ENCODE measurements around the gene SRRM3. TPM values are rescaled to one million over a fixed set of nuclear protein-coding genes. Genes with fewer than 3 reads are reported as not detected.

The SRRM3 gene
- total RNA-seq, 1 donor from 2014 or later = 1.1 TPM

DNA sequence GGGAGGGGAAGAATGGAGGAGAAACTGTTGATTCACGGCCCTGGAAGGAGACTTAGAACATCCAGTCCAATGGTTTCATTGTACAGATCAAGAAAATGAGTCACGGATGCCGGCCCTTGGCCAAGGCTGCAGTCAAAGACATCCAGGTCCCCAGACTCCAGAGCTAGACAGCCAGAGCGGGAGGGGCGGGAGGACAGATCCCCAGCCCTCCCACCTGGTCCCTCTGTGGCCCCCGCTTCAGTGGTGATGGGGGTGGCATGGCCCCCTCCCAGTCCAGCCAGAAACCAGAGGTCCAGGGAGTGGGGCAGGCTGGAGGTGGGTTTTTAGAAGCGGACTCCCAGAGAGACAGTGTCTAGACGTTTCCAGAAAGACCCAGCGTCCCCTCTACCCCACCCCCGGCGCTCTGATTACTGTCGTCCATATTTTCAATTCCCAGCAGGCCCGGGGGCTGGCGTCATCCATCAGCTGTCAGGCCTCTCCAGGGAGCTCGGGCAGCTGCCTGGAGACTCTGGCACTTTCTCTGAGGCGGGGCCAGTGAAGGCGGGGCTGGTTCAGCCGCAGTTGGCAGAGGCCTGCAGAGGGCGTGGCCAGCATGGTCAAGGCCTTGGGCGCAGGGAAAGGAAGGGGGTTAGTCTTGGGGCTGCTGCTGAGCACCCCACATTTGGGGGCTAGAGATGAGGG is 92.8 kb downstream of the SRRM3 start:
- Histone ChIP-seq H3K27me3 (no peaks in the 10 kb centered on the region), H3K4me3 (peak overlapping the region; percentile 42), H3K36me3 (no peaks in the 10 kb centered on the region), H3K9me3 (no peaks in the 10 kb centered on the region), H3K27ac (peak overlapping the region; percentile 95), H3K4me1 (peaks cover 52% of the 10 kb centered on the region)
- ATAC-seq (peak; percentile 86), DNase-seq (peak; percentile 98)
- intact Hi-C loops (cut with DNase I) = no loop called here
- no peak for TF ChIP-seq CTCF (IDR thresholded peaks at IDR 0.05)

GRCh38 chr7:76296743-76297740 is 95.3 kb downstream of the SRRM3 start:
- Histone ChIP-seq H3K9me3 (no peaks in the 10 kb centered on the region), H3K36me3 (no peaks in the 10 kb centered on the region), H3K4me1 (peaks cover 53% of the 10 kb centered on the region), H3K27me3 (no peaks in the 10 kb centered on the region), H3K4me3 (no peak overlapping the region), H3K27ac (peak overlapping the region; percentile 77)
- intact Hi-C loops (cut with DNase I) = no loop called here
- no peak for TF ChIP-seq CTCF (IDR thresholded peaks at IDR 0.05)
- ATAC-seq (peak; percentile 71), DNase-seq (peak; percentile 83)

- Histone ChIP-seq H3K27ac (no peak overlapping the region), H3K4me3 (no peak overlapping the region), H3K27me3 (no peaks in the 10 kb centered on the region), H3K4me1 (peaks cover 45% of the 10 kb centered on the region), H3K9me3 (no peaks in the 10 kb centered on the region), H3K36me3 (peaks cover 7% of the 10 kb centered on the region)
- intact Hi-C loops (cut with DNase I) = no loop called here
- TF ChIP-seq CTCF (IDR thresholded peaks at IDR 0.05) = no peak
- no peak for ATAC-seq
- DNase-seq = no peak
Measured at GRCh38 chr7:76300166-76300731, 98.6 kb downstream of the SRRM3 start.

GRCh38 chr7:76301000-76301399 is 99.3 kb downstream of the SRRM3 start:
- H3K9me3 ChIP-seq = no peaks in the 10 kb centered on the region
- ATAC-seq = no peak
- no peaks in the 10 kb centered on the region for H3K27me3 ChIP-seq
- H3K36me3 ChIP-seq = peaks cover 7% of the 10 kb centered on the region
- H3K27ac ChIP-seq = no peak overlapping the region
- no peak for DNase-seq
- intact Hi-C loops (cut with DNase I) = no loop called here
- TF ChIP-seq CTCF (IDR thresholded peaks at IDR 0.05) = no peak
- H3K4me1 ChIP-seq = peaks cover 42% of the 10 kb centered on the region
- no peak overlapping the region for H3K4me3 ChIP-seq

DNA sequence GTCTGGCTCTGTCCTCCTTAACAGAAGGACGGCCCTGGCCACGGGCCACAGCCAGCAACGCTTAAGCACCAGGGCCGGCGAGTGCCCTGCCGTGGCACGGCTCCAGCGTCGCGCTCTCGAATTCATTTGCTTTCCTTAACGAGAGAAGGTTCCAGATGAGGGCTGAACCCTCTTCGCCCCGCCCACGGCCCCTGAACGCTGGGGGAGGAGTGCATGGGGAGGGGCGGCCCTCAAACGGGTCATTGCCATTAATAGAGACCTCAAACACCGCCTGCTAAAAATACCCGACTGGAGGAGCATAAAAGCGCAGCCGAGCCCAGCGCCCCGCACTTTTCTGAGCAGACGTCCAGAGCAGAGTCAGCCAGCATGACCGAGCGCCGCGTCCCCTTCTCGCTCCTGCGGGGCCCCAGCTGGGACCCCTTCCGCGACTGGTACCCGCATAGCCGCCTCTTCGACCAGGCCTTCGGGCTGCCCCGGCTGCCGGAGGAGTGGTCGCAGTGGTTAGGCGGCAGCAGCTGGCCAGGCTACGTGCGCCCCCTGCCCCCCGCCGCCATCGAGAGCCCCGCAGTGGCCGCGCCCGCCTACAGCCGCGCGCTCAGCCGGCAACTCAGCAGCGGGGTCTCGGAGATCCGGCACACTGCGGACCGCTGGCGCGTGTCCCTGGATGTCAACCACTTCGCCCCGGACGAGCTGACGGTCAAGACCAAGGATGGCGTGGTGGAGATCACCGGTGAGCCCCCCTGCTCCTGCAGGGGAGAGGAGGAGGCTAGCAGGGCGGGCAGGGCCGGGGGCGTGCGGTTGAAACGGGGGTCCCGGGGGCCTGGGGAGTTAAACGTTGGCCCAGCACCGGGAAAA is 100.9 kb downstream of the SRRM3 start, which contains the start of gene HSPB1:
Gene HSPB1, plus strand, starts transcription at position 327 of the 855 bp plus-strand sequence. Its CDS starts 40 bp downstream, at position 367.
- Histone ChIP-seq H3K36me3 (peaks cover 7% of the 10 kb centered on the region), H3K27me3 (no peaks in the 10 kb centered on the region), H3K9me3 (no peaks in the 10 kb centered on the region), H3K27ac (peak within 1 kb of the TSS; percentile 81), H3K4me3 (peak within 1 kb of the TSS; percentile 95), H3K4me1 (peaks cover 31% of the 10 kb centered on the region)
- peak; percentile 99 for DNase-seq
- no peak for TF ChIP-seq CTCF (IDR thresholded peaks at IDR 0.05)
- ATAC-seq = peak; percentile 87
- intact Hi-C loops (cut with DNase I) = no loop called here
